Breast epithelium (tissue), 3 donors: ENCODE data around the gene ATXN7L1.

ENCODE experiments used
- CTCF ChIP-seq, 3 donors: fragments of 450-650 bp; IDR thresholded peaks; one replicate each; pipeline ENCODE4 v1.5.1; 2016 to 2017; ENCODE audit warnings: antibody characterized with exemption in 3 of 3, mild to moderate bottlenecking in 3 of 3, moderate library complexity in 3 of 3
- POLR2A ChIP-seq: fragments of 450-650 bp; IDR thresholded peaks from one replicate; pipeline ENCODE4 v1.6.1; 2016; ENCODE audit warnings: antibody characterized with exemption, mild to moderate bottlenecking, moderate library complexity
- POLR2AphosphoS5 ChIP-seq, 3 donors: sonication (generic); formaldehyde crosslinking; IDR thresholded peaks; one replicate each; pipeline ENCODE4 v1.6.1; 2017; ENCODE audit warnings: antibody characterized with exemption in 3 of 3

DNA sequence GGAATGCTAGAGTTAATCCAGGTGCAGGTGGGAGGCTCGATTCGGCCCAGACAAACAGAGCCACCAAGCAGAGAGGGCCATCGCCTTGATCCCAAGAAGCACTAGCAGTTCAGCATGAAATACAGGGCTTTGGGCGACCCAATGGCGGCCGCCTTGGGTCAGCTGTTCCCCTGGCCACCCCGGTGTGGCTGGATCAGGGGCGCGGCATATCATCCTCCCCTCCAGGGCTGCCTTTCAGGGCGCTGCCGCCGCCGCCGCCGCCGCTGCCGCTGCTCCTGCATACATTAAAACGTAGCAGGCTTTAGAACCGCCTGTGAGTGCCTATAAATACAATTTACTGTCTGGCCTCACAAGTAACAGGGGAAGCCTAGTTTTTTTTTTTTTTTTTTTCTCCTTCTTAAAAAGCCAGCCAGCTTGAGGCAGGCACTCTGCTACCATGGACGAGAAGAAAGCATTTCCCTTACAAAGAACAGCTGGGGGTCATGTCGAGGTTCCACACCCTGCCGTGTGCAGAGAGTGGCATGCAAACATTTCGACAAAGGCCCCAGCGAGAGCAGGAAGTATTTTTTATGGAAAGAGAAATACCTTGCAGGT, 237.4 kb downstream of the ATXN7L1 start:
- no peak for TF ChIP-seq CTCF (IDR thresholded peaks at IDR 0.05)
- no peak for TF ChIP-seq POLR2AphosphoS5 (IDR thresholded peaks at IDR 0.05)
- TF ChIP-seq POLR2A = no peak
